ENCODE measurements around the gene MYO5C.
"Not testable (repeated sequence)": the region's sequence is repeated elsewhere in the genome, so short reads cannot be mapped to it uniquely, and the experiment has no call there.

Gene MYO5C

DNA sequence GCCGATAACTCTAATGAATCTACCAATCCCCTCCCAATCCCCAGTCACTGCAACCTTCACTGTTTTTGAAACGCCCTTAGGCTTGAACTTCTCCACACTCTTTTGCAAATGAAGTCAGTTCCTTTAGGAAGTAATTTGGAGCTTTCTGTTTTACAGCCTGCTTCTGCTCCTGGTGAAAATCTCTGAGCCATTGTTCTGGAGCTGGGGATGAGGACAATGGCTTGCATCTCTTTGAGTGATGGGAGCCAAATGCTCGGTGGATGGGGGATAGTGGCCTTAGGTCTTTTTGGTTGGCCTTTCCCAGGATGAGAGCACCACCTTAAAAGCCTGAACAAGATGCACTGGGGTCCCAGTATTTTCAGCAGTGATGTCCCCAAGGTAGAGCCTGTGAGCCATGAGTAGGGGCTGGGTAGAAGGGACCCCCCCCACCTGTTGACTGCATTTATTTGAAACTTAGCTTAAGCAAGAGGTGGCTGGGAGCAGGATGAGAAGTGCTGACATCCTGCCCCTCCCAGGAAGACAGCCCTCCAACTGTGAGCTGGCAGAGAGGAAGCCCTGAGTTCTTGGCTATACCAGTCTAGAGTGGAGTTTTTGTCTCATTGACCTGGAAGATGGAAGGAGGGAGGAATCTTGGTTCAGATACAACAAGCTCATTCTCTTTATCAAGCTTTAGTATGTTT lies 7.6 kb upstream of the MYO5C start:
- DNase-seq, result no peak

DNA sequence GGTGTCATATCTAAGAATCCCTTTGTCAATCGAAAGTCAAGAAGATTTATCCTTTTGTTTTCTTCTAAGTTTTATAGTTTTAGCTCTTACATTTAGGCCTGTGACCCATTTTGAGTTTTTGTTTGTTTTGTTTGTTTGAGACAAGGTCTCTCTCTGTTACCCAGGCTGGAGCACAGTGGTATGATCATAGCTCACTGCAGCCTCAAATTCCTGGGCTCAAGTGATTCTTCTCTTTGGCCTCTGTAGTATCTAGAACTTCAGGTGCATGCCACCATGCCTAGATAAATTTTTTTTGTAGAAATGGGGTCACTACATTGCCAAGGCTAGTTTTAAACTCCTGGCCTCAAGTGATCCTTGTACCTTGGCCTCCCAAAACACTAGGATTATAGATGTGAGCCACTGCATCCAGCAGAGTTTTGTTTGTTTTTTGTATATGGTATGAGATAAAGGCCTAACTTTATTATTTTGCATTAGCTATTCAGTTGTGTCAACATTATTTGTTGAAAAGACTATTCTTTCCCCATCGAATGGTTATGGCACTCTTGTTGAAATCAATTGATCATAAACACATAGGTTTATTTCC lies 5.8 kb upstream of the MYO5C start:
- DNase-seq, result no peak

DNA sequence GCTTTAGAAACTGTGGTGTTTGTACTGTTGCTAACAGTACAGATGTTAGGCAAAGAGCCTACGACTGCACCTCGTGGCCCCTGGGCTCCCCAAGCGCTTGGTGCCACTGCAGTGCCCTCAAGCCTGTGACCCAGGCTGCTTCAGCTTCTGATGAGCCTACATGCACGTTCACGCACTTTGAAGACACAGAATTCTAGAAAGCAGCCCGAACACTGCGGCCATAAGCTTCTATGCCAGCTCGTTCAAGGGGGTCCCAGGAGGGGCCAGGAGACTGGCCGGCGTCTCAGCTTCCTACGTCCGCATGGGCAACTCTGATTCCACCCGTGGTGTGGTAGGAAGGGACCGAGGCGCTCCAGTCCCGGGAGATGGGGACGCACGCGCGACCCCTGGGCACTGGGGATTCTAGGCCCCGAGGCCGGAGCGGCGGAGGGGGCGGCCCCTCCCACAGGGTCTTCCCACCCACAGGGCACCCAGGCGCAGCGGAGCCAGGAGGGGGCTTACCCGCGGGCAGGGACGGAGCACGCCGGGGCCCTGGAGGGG lies 653 bp downstream of the MYO5C start:
- no peak for DNase-seq

DNA sequence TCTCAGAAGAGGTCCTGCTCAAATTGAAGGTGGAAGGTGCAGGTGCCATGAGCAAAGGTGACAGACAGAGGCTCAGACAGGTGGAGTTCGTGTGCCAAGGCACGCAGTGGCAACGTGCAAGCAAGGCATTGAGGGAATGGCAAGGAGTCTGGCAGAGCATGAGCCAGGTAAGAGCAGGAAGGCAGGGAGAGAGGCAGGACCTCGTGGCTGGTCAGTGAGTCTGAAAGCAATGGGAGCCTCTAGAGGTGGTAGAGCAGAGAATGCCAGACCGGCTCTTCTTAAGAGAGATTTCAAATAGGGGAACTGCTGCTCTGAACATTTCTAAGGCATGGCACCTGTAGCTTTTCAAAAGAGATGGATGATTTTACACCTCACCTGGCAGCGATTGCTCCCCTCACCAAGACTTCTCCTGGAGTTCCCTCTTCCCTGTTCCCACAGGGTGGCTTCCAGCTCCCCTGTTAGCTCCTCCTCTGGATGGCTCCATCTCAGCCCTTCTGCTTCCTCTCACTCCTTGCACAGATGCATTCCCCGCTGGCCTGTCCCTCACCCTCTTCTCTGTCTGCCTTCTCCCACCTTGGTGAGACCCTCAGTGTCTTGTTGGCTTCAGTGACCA lies 2.7 kb downstream of the MYO5C start:
- no peak for DNase-seq

DNA sequence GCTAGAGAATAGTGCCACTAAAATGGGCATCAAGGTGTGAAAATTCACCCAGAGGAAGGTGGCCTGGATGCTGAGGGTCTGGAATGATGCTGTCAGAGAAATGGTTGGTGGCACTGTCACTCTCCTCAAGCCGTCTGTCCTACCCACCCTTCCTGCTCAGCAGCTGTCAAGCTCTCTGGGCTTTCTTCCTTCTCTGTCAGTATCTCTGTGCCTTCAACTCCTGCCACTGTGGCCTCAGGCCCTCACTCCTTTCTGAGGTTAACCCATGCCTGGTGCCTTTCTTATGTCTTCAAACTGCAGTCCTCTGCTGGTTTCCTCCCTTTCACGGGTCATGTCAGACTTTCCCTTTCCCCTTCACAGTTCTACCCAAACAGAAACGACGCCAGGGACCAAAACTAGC lies 4.4 kb downstream of the MYO5C start:
- no peak for DNase-seq

DNA sequence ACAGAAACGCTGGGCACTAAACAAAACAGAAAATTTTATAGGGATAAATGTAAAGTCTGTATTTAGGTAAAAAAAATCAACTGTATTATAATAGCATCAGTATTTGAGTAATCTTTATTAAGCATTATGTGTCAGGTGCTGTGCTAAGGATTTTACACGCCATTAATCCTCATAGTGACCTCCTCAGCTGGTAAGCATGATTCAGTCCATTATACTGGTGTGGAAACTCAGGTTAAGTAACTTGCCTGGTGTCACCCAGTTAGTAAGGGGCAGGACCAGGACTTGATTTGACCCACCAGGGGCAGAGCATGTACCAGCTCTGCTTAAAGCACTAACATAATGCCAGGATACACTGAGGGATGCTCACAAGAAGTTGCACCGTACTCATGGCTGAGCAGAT lies 4.8 kb downstream of the MYO5C start:
- DNase-seq, result no peak

DNA sequence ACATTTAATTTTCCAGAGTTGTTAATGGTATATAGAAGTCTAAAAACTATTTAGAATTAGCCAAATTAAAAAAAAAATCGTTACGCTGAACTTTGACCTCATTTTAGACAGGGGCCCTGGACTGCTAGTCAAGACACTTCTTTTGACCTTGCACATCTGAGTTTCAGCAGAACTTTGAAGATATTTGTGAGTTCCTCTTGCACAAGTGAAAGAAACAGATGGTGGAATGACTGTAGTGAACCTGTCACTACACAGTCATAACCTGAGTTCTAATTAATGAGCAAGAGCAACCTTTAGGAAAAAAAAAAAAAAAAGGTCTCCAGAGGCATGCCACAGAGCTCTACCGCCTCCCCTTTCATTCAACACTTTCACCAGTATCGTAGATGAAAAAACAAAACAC lies 5.3 kb downstream of the MYO5C start:
- no peak for DNase-seq

DNA sequence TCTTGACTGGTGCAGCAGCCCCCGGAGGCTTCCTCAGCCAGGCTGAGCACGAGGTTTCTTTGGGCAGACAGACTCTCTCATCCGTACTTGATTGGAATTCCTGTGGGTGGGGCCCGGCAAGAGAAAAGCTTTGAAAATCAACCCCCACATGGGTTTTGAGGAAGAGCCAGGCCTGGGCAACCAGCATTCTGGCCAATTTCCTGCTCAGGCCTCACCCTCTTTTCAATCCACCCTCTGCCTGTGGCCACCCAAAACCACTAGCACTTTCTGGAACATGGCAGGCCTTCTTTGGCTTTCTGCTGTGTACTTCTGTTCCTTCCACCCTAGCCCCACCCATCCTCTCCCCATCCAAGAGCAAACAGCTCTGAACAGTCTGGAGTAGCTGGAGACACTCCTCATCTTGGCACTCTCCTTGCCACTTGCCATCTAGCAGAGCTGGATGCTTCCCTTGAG lies 5.9 kb downstream of the MYO5C start:
- no peak for DNase-seq

DNA sequence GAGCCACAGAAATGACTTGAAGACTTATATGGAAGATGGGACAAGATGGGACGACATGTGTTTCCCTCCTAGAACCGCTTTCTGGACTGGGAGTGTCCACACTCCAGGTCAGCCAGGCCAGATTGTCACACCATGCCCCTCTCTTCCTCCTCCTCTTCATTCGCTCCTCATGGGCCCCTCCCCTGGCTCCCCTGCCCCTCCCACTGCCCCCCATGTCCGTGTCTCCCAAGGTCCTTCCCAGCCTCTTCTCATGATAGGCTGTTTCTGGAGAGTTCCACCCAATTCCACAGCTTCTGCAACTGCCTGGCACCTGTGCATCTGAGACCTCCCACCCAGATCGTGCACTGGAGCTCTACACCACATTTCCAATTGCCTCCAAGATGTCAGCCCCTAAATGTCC lies 6.6 kb downstream of the MYO5C start:
- no peak for DNase-seq

DNA sequence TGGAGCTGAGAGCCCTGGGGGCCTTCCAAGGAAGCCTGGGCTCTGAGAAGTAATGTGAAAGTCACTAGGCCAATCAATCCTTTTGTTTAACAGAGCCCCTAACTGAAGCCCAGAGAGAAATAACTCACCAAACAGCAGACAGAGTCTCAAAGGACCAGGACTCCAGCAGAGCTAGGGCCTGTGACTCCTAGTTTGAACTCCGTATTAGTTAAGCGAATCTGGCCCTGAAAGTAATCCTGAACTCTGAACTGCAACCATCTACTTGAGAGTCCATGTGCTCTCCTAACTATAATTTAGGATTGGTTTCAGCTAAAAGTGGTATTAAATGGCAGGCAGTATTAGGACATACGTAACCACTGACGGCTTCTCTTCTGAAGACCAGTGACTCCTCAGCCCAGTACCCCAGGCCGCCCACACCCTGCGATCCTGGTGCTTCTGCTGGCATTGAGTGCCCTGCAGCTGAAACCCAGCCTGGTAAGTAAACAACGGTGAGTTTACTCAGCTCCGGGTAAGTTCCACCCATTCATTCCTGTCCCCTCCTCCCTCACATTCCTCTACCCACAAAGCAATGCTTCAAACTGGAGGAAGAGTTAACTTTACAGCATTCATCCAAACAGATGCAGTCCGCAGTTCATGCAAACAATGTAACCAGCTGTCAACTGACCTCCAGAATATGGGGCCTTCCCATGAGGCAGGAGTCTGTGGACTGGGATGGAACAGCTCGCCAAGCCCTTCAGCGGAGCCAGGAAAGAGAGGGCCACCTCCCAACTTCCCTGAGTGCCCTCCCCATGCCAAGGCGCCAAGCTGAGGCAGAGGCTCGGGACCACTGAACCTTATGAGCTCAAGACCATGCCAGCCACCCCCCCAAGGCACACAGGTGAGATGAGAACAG lies 7.3 kb downstream of the MYO5C start:
- DNase-seq, result no peak

DNA sequence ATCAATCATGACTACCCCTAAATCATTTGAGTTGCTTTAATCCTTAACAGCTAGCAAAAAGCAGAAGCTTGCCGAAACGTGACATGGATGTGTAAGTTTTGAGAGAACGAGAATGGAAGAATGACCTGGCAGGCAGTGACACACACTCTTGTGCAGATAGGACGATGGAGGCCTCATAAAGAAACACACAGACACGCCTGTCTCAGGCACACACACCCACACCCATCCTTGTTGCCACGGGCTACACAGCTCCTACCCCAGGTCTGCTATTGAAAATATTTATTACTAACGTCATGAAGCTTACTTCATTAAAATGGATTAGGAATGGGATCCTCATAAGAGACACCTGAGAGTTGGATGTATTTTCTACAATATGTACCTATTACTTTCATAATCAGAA lies 8.5 kb downstream of the MYO5C start:
- DNase-seq, result no peak

DNA sequence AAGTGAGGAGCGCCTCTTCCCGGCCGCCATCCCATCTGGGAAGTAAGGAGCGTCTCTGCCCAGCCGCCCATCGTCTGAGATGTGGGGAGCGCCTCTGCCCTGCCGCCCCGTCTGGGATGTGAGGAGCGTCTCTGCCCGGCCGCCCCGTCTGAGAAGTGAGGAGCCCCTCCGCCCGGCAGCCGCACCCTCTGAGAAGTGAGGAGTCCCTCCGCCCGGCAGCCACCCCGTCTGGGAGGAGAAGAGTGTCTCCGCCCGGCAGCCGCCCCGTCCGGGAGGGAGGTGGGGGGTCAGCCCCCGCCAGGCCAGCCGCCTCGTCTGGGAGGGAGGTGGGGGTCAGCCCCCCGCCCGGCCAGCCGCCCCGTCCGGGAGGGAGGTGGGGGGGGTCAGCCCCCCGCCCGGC lies 9.7 kb downstream of the MYO5C start:
- not testable (repeated sequence) for DNase-seq

DNA sequence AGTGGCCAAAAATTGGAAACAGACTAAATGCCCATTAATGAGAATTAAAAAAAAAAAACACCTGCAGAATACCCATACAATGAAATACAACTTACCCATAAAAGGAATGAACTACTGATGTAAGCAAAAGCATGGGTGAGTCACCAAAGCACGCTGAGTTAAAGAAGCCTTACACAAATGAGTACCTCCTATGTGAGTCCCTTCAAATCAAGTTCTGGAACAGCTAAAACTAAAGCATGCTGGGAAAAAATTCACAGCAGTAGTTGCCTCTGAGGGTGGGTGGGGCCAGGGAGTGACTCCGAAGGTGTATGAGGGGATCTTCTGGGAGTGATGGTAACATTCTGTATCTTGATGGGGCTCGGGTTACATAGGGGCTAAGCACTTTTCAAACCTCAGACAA lies 11.4 kb downstream of the MYO5C start:
- DNase-seq, result no peak

DNA sequence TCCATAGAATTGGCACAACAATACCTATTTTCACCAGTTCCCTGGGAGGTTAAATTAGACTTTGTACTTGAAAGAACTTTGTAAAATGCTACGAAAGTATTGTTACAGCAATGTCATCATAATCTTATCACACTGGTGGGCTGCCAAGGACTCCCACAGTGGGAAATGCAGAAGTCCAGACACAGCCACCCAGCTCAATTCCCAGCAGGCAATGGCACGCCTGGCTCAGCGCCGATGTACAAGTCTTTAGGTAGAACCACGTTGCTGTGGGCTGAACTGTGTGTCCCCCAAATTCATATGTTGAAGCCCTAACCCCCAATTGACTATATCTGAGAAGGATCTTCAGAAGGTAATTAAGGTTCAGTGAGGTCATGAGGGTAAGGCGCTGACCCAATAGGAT lies 12.3 kb downstream of the MYO5C start:
- no peak for DNase-seq

DNA sequence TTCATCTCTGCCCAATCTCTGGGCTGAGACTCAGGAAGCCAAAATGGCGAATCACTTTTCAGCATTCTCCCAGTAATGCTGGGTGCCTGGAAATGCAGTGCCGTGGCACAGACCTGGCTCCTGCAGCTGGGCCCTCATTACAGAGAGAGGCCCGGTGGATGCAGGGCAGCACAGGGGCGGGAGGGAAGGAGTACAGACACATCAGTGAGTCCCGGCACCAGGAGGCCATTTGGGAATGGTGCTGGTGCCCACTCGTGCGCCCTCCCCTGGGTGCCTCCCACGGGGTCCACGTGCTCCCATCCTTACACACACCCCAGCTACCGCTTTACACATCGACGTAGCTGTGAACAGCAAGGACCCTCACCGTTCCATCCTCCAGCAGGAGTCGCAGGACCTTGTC lies 13.2 kb downstream of the MYO5C start:
- DNase-seq, result no peak

DNA sequence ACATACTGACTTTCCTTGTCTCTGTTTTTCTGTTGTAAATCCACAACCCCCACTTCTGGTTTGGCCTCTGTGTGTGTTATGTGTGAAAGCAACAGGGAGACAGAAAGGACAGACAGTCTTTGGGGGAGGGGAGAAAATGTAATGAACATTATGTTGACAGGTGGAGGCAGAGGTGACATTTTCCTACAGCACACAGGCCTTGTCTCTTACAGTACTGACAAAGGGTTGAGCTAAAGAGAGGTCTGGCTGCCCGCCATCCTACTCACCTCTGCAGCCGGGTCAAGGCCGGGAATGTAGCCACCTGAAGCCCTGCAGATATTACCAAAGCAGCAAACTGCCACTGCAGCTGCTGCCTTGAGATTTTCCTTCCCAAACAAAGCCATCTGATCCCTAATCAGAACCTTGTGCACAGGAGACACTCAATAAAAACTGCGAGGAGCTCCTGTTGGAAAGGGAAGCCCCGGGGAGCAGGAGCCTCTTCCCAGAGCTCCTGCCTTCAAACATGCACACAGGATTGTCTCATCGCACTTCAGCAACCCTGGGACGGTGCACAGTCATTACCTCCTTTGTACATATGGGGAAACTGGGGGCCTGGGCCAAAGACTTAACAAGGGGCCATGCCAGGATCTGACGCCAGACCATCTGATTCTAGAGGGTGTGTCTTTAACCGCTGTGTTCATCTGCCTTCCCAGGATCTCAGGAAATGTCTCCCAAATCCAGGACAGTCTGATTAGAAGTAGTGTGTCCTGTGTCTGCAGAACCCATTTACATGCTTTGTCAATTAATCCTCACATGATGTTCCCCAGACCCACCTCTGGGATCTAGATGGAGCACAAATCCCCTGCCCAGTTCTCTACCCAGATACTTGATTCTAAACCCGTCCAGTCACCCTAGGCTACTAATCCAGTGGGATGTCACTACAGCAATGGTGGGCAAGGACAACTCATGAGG lies 14.2 kb downstream of the MYO5C start:
- DNase-seq, result no peak

DNA sequence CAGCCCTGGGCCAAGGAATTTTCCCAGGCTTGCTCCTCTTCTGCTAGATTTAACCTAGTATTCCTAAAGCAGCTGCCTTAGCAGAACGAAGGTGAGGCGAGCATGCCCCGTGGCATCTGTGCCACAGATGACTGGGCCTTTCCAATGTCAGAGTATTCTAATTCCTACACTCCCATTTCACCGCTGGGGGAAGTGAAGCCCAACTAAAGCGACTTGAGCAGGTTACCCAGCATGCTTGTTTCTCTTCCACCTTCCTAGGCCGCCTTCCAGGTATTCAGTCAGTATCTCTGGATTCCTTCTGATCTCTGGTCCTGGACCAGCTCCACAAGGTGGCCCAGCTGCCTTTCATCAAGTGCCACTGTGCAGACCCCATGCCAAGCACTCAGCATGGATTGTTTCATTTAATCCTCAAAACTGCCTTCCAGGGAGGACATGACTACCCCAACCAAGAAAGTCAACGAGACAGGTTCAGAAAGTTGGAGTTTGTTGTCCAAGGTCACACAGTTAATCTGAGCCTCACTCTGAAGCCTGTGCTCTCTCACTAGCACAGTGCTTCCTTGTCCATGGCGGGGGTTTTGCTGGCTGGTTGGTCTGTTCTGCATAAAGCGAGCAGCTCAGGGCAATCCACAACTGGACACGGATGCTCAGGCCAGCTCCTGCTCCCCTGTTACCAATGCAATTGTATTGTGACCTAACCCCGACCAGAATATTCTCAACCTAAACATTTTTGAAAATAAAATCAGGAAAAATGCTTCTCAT lies 15.1 kb downstream of the MYO5C start:
- DNase-seq, result no peak

DNA sequence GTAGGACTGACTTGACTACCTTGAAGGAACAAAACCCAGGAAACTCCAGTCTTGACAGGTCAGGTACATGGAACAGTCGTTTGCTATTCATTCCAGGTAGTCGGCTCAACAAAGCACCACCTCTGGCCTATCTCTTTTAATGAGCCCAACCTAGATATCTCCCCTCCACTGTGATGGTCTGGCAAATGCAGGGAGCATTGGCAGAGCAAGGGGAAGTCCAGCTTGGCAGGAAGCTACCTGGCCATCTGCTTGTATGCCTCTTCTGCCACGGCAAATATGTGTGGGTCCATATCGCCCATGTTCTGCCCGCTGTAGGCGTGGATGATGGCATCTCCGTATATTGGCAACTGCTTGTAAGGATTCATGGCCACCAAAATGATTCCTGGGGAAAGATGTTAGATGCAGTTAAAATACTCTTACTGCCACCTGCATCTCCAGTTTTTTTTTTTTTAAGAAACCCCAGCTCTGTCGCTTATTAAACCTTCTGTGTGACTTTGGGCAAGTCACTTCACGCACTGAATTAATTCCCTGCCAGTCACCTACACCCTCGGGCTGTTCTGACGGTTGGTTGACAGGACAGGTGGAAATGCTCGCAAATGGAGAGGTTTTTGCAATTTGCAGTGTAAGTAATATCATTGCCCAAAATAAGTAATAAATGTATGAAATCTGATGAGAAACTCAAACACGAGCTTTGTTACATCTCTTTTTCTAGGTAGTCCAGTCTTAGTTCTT lies 16.8 kb downstream of the MYO5C start:
- DNase-seq, result no peak

DNA sequence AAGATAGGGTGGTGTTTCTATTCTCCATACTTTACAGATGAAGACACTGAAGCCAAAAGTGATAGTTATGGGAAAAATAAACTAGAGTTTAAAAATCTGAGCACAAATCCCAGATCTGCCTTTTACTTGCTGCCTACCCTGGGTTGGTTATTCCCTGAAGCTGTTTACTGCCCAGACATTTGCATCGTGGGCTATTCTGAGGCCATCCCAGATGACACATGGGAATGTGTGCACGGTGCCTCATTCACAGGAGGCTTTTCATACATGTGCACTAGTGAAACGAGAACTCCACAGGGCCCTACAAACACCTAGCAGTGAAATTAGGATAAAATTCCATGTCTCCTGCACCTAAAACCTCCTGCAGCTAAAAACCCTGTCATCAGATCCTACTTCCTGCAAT lies 17.5 kb downstream of the MYO5C start:
- DNase-seq, result no peak

DNA sequence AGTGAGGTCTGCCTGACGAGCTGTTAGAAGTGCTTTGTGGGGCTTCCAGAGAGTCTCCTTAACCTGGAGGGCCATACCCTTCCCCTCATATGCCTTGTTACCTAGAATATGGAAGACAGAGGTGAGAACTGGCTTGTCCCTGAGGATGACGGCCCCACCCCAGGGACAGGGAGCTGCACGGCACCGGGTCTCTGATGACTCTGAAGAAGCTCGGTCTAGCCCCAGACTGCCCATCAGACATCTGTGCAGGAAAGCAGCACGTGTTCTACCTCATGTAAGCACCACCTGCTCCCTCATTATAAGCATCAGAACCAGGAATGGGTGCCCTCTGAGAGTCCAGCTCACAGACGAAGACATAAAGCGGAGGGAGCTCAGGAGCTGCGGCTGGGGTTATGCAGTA lies 18.0 kb downstream of the MYO5C start:
- no peak for DNase-seq
